Endothelial cell (in vitro differentiated cells): ENCODE results near the gene D2HGDH. TPM values are rescaled to one million over a fixed set of nuclear protein-coding genes. Genes with fewer than 3 reads are reported as not detected.
A peak's percentile ranks its signal among the peaks of the same experiment; 100 is the strongest.

Experiments
- DNase-seq: peaks from one replicate; pipeline ENCODE4 v3.0.0; 2021; ENCODE audit warnings: low spot score
- H3K27ac Mint-ChIP-seq: one replicate; pipeline ENCODE4 v1.8.0; 2021; ENCODE audit warnings: mixed read lengths, inconsistent platforms; ENCODE audit not compliant: unreplicated experiment
- H3K27me3 Mint-ChIP-seq: one replicate; pipeline ENCODE4 v1.8.0; 2021; ENCODE audit warnings: mild to moderate bottlenecking, moderate library complexity, mixed read lengths, inconsistent platforms; ENCODE audit not compliant: unreplicated experiment
- H3K36me3 Mint-ChIP-seq: one replicate; pipeline ENCODE4 v1.8.0; 2021; ENCODE audit warnings: mild to moderate bottlenecking, low read depth, mixed read lengths, inconsistent platforms; ENCODE audit not compliant: unreplicated experiment
- H3K4me1 Mint-ChIP-seq: one replicate; pipeline ENCODE4 v1.8.0; 2021; ENCODE audit warnings: mild to moderate bottlenecking, mixed read lengths, inconsistent platforms; ENCODE audit not compliant: unreplicated experiment
- H3K4me3 Mint-ChIP-seq: one replicate; pipeline ENCODE4 v1.8.0; 2021; ENCODE audit warnings: mild to moderate bottlenecking, mixed read lengths, inconsistent platforms; ENCODE audit not compliant: unreplicated experiment
- H3K9me3 Mint-ChIP-seq: one replicate; pipeline ENCODE4 v1.8.0; 2021; ENCODE audit warnings: mixed read lengths, inconsistent platforms; ENCODE audit not compliant: unreplicated experiment
- total RNA-seq: library from RNA; stranded (reverse); fragmentation: NEBNext Ultra II Directional; extraction: Animal tissue kit (Norgen Biotek cat#: 25700); gene quantifications from one replicate; pipeline ENCODE4 v1.2.1, GENCODE V29; 2021; ENCODE audit not compliant: unreplicated experiment
- TF ChIP-seq, protein P1 (sequence below): fragments of 200-600 bp; sonication (generic); IDR thresholded peaks from one replicate; pipeline ENCODE4 v1.5.0; 2021; ENCODE audit warnings: antibody characterized with exemption; ENCODE audit not compliant: unreplicated experiment

The D2HGDH gene
- total RNA-seq, 1 donor from 2014 or later = 11.4 TPM

DNA sequence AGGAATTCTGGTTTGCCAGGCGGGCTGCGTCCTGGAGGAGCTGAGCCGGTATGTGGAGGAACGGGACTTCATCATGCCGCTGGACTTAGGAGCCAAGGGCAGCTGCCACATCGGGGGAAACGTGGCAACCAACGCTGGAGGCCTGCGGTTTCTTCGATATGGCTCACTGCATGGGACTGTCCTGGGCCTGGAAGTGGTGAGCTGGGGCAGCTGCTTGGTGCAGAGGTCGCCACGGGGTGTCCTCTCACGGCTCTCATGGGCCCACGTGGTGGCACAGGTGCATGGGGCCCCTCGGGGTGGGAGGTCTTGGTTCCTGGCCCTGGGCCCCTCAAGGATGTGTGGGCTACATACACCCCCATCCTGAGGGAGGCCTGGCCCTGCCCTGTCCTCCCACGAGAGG is 9.2 kb downstream of the D2HGDH start:
- H3K4me3 Mint-ChIP-seq = peak overlapping the region; percentile 42
- H3K27me3 Mint-ChIP-seq = peaks cover 3% of the 10 kb centered on the region
- DNase-seq = no peak
- H3K4me1 Mint-ChIP-seq = no peaks in the 10 kb centered on the region
- TF ChIP-seq, protein P1, sequence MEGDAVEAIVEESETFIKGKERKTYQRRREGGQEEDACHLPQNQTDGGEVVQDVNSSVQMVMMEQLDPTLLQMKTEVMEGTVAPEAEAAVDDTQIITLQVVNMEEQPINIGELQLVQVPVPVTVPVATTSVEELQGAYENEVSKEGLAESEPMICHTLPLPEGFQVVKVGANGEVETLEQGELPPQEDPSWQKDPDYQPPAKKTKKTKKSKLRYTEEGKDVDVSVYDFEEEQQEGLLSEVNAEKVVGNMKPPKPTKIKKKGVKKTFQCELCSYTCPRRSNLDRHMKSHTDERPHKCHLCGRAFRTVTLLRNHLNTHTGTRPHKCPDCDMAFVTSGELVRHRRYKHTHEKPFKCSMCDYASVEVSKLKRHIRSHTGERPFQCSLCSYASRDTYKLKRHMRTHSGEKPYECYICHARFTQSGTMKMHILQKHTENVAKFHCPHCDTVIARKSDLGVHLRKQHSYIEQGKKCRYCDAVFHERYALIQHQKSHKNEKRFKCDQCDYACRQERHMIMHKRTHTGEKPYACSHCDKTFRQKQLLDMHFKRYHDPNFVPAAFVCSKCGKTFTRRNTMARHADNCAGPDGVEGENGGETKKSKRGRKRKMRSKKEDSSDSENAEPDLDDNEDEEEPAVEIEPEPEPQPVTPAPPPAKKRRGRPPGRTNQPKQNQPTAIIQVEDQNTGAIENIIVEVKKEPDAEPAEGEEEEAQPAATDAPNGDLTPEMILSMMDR = no peak
- no peak overlapping the region for H3K27ac Mint-ChIP-seq
- no peaks in the 10 kb centered on the region for H3K9me3 Mint-ChIP-seq
- H3K36me3 Mint-ChIP-seq = peaks cover 22% of the 10 kb centered on the region

DNA sequence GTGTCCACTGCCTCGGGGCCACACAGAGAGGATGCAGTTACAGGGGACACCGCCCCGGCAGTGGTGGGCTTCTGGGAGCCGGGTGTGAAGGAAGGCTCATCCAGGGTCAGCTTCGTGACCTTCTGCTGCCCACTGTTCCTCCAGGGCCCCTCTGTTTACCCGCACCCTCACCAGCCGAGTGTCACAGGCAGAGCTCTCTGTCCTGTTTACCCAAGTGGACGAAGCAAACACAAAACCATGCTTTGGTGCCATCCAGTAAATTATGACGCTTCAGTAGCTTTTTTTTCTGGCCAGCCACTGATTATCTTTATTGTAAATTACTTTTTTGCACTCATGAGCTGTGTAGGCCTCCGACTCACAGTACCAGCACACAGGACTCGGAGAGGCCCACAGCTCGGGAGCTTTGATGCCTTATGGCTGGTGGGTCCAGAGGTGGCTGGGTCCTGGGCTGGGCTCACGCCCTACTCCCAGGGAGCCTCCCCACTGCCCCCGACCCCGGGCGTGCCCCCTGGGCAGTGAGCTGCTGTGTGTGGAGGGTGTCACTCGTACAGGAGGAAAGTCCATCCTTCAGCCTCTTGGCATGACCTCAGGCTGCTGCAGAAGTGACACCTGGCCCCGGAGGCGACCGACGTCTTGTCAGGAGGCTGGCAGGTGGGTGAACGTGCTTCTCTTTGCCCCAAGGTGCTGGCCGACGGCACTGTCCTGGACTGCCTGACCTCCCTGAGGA is 9.8 kb downstream of the D2HGDH start:
- no peaks in the 10 kb centered on the region for H3K4me1 Mint-ChIP-seq
- H3K4me3 Mint-ChIP-seq = no peak overlapping the region
- H3K9me3 Mint-ChIP-seq = no peaks in the 10 kb centered on the region
- H3K27me3 Mint-ChIP-seq = peaks cover 1% of the 10 kb centered on the region
- DNase-seq = no peak
- no peak overlapping the region for H3K27ac Mint-ChIP-seq
- TF ChIP-seq, protein P1 = no peak
- H3K36me3 Mint-ChIP-seq = peaks cover 18% of the 10 kb centered on the region

DNA sequence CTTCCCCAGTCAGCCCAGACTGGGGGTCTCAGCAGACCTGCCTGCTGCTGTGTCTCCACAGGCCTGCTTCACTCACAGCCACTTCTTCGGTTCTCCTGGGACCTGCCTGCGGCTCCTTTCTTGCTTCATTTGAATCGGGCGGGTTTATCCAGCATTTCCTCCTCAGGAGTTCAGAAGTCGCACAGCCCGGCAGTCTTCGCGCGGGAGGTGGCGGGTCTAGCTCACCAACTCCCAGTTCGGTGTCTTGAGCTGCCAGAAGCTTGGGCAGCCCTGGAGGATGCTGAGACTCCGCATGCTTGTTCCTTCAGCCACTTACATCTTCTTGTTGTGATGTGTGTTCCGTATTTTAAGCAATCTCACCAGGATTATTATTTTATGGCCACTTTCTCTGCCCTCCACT is 10.8 kb downstream of the D2HGDH start:
- Mint-ChIP-seq H3K4me3 (peak overlapping the region; percentile 44), H3K9me3 (no peaks in the 10 kb centered on the region), H3K4me1 (no peaks in the 10 kb centered on the region), H3K36me3 (peaks cover 18% of the 10 kb centered on the region), H3K27ac (no peak overlapping the region), H3K27me3 (peaks cover 1% of the 10 kb centered on the region)
- no peak for DNase-seq
- TF ChIP-seq, protein P1 = no peak

DNA sequence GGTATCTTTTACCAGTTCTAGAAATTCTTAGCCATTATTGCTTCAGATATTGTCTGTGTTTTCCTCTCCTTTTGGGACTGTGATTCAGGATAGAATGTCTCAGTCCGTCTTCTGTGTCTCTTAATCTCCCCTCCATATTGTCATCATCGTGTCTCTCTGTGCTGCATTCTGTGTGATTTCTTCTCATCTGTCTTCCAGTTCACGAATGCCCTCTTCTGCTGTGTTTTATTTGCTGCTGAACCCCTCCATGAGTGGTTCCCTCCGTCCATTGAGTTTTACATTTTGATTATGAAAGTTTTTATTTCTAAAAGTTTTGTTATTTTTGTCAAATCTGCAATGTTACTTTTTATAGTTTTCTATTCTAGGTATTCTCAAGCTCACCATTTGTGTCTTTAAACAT is 11.7 kb downstream of the D2HGDH start:
- Mint-ChIP-seq H3K27me3 (peaks cover 4% of the 10 kb centered on the region), H3K9me3 (no peaks in the 10 kb centered on the region), H3K4me3 (peak overlapping the region; percentile 21), H3K27ac (no peak overlapping the region), H3K36me3 (peaks cover 18% of the 10 kb centered on the region), H3K4me1 (peaks cover 4% of the 10 kb centered on the region)
- TF ChIP-seq, protein P1 = no peak
- no peak for DNase-seq

DNA sequence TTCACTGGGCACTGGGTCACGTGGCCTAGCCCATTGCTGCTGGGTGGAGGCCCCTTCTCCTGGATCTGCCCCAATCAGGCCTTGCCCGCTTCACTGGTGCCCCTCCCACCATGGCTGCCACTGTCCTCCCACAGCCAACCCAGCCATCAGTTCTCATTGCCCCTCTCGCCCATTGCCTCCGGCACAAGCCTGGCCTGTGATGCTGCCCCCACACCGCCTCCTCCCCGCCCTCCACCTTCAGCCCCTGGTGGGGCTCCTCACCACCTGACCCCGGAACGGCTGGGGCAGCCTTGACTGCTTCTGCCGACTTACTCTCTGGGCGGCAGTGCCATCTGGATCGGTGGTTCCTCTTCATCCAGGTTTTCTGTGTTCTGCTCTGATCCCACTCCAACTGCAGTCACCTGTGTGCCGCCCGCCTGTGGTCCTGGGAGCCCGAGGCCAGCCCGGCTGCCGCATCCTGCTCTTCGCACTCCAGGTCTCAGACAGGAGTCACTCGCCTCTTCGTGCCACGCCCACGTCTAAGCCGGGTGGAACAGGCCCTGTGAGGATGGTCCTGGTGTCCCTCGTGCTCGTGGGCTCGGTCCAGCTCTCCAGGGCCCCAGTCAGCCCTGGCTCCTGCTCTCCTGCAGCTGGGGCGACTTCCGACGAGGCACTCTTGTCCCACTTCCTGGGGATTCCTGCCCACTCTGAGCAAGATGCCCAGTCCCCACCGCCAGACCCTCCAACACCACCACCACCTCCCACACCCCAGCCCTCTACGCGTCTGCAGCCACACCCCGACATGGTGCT is 14.2 kb downstream of the D2HGDH start:
- no peak for DNase-seq
- H3K9me3 Mint-ChIP-seq = no peaks in the 10 kb centered on the region
- TF ChIP-seq, protein P1 = no peak
- peaks cover 18% of the 10 kb centered on the region for H3K36me3 Mint-ChIP-seq
- H3K27ac Mint-ChIP-seq = no peak overlapping the region
- H3K27me3 Mint-ChIP-seq = peaks cover 7% of the 10 kb centered on the region
- peaks cover 4% of the 10 kb centered on the region for H3K4me1 Mint-ChIP-seq
- H3K4me3 Mint-ChIP-seq = no peak overlapping the region
